ENCODE data around the gene ST6GALNAC3.

ST6GALNAC3 gene

DNA sequence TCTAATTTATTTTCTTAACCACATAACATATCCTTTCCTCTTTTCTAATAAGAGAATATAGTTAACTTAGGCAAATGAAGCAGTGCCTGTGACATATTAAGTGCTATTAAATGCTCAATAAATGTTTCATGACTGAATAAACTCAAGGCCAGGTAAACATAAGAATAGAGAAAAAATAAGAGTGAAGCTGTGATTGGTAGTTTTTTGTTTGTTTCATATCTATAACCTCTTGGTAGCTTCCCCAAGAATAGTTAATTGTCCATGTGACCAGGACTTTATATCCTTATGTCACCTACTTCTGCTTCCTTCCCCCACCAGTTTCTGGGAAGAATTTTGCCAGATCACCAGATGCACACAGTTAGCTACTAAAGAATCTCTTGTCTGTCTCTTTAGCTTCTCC is 497.7 kb downstream of the ST6GALNAC3 start:
- Histone ChIP-seq H3K27ac (ENCODE audit: low read depth, low read length) (no peak overlapping the region), H3F3A (ENCODE audit: control insufficient read depth, insufficient read depth) (no peaks in the 10 kb centered on the region)

DNA sequence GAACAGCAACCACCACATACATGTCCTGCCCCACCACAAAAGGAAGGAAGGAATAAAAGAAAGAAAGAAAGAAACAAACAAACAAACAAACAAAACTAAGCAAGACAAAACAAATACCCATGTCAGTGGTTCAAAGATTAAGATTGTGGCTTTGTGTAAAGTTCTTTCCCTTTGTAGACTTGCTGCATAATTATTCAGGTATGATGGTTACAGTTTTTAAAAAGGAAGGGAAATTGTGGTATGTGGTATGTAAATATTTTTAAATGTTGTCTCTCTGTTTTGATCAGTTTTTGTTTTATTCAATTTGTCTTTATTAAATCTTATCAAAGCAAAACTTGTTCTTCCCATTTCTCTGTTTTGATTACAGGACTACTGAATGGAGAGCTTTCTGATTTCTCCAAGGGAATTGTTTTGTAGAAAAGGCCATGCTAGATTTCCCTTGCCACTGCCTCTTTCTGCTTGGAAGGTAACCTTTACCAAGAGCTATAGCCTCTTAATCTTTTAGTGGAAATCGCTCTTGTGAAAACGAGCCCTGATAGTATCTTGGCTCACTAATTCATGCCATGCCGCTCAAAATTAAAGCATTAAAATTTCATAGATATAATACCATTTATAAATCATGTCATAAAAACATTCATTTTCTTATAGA is 502.5 kb downstream of the ST6GALNAC3 start:
- H4K20me1 ChIP-seq (ENCODE audit: control insufficient read depth, insufficient read depth, low read depth, low read length): no peaks in the 10 kb centered on the region
- H3K79me2 ChIP-seq (ENCODE audit: control insufficient read depth, low read length): no peaks in the 10 kb centered on the region
- H3K27ac ChIP-seq (ENCODE audit: low read depth, low read length): no peak overlapping the region
- no peaks in the 10 kb centered on the region for H3K4me1 ChIP-seq (ENCODE audit: control insufficient read depth, low read length)
- no peak overlapping the region for H3K4me3 ChIP-seq (ENCODE audit: low read length)
- H3K27me3 ChIP-seq (ENCODE audit: control insufficient read depth, low read length): no peaks in the 10 kb centered on the region
- no peak for TF ChIP-seq EZH2phosphoT487 (IDR thresholded peaks at IDR 0.05; ENCODE audit: borderline replicate concordance, low read length)
- TF ChIP-seq, protein P1, sequence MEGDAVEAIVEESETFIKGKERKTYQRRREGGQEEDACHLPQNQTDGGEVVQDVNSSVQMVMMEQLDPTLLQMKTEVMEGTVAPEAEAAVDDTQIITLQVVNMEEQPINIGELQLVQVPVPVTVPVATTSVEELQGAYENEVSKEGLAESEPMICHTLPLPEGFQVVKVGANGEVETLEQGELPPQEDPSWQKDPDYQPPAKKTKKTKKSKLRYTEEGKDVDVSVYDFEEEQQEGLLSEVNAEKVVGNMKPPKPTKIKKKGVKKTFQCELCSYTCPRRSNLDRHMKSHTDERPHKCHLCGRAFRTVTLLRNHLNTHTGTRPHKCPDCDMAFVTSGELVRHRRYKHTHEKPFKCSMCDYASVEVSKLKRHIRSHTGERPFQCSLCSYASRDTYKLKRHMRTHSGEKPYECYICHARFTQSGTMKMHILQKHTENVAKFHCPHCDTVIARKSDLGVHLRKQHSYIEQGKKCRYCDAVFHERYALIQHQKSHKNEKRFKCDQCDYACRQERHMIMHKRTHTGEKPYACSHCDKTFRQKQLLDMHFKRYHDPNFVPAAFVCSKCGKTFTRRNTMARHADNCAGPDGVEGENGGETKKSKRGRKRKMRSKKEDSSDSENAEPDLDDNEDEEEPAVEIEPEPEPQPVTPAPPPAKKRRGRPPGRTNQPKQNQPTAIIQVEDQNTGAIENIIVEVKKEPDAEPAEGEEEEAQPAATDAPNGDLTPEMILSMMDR (IDR thresholded peaks at IDR 0.05; ENCODE audit: low read depth, low read length, poor library complexity, severe bottlenecking): no peak
- no peaks in the 10 kb centered on the region for H3K9me2 ChIP-seq (replicated peaks; ENCODE audit: control insufficient read depth, low read length)
- no peaks in the 10 kb centered on the region for H3K36me3 ChIP-seq (ENCODE audit: control insufficient read depth, low read length)
- no peaks in the 10 kb centered on the region for H3F3A ChIP-seq (ENCODE audit: control insufficient read depth, insufficient read depth)
- H3K4me2 ChIP-seq (ENCODE audit: low read length): no peak overlapping the region
- no peaks in the 10 kb centered on the region for H3K9me3 ChIP-seq (ENCODE audit: control insufficient read depth, insufficient read depth, low read length)

More for the DNA sequence above, 497.7 kb downstream of the ST6GALNAC3 start:
- TF ChIP-seq, protein P1 (IDR thresholded peaks at IDR 0.05; ENCODE audit: low read depth, low read length, poor library complexity, severe bottlenecking): no peak
- TF ChIP-seq EZH2phosphoT487 (IDR thresholded peaks at IDR 0.05; ENCODE audit: borderline replicate concordance, low read length): no peak
- Histone ChIP-seq H3K79me2 (ENCODE audit: control insufficient read depth, low read length) (no peaks in the 10 kb centered on the region), H3K4me2 (ENCODE audit: low read length) (no peak overlapping the region), H3K9me3 (ENCODE audit: control insufficient read depth, insufficient read depth, low read length) (no peaks in the 10 kb centered on the region), H3K36me3 (ENCODE audit: control insufficient read depth, low read length) (no peaks in the 10 kb centered on the region), H4K20me1 (ENCODE audit: control insufficient read depth, insufficient read depth, low read depth, low read length) (no peaks in the 10 kb centered on the region), H3K27me3 (ENCODE audit: control insufficient read depth, low read length) (no peaks in the 10 kb centered on the region), H3K4me3 (ENCODE audit: low read length) (no peak overlapping the region), H3K4me1 (ENCODE audit: control insufficient read depth, low read length) (no peaks in the 10 kb centered on the region), H3K9me2 (replicated peaks; ENCODE audit: control insufficient read depth, low read length) (no peaks in the 10 kb centered on the region)

DNA sequence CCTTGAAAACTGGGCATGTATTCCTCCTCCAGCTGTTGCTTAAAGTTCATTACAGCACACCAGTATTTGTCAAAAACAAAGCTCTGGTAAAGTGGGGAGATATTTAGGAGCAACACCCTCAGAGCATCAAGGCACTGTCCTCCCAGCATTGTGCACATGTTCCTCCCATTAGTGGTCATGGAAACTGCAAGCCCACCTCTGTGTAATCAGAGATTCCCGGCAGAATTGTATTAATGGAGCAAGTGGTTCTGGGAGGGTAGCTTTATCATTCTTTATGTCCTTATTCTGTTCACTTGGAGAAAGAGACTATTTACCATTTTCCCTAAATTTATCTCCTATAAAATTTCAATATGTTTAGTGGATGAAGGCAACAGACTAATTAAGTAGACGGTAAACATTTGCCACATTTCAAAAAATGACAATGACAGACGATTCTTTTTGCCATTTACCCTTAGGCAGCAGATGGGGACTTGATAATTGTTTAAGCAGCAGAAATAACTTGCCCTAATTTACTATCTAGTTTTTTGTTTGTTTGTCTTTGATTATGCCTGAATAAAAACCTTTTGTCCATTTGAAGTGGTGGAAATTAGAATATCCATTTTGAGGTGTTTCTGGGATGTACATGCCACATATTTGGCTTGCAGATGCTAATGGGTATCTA is 503.1 kb downstream of the ST6GALNAC3 start:
- Histone ChIP-seq H3F3A (ENCODE audit: control insufficient read depth, insufficient read depth) (no peaks in the 10 kb centered on the region), H4K20me1 (ENCODE audit: control insufficient read depth, insufficient read depth, low read depth, low read length) (no peaks in the 10 kb centered on the region), H3K36me3 (ENCODE audit: control insufficient read depth, low read length) (no peaks in the 10 kb centered on the region), H3K27ac (ENCODE audit: low read depth, low read length) (no peak overlapping the region), H3K27me3 (ENCODE audit: control insufficient read depth, low read length) (no peaks in the 10 kb centered on the region), H3K4me3 (ENCODE audit: low read length) (no peak overlapping the region), H3K79me2 (ENCODE audit: control insufficient read depth, low read length) (no peaks in the 10 kb centered on the region), H3K4me2 (ENCODE audit: low read length) (no peak overlapping the region), H3K4me1 (ENCODE audit: control insufficient read depth, low read length) (no peaks in the 10 kb centered on the region), H3K9me2 (replicated peaks; ENCODE audit: control insufficient read depth, low read length) (no peaks in the 10 kb centered on the region), H3K9me3 (ENCODE audit: control insufficient read depth, insufficient read depth, low read length) (no peaks in the 10 kb centered on the region)
- no peak for TF ChIP-seq EZH2phosphoT487 (IDR thresholded peaks at IDR 0.05; ENCODE audit: borderline replicate concordance, low read length)
- TF ChIP-seq, protein P1 (IDR thresholded peaks at IDR 0.05; ENCODE audit: low read depth, low read length, poor library complexity, severe bottlenecking): no peak
